ENCODE data around the gene CLSTN2.

DNA sequence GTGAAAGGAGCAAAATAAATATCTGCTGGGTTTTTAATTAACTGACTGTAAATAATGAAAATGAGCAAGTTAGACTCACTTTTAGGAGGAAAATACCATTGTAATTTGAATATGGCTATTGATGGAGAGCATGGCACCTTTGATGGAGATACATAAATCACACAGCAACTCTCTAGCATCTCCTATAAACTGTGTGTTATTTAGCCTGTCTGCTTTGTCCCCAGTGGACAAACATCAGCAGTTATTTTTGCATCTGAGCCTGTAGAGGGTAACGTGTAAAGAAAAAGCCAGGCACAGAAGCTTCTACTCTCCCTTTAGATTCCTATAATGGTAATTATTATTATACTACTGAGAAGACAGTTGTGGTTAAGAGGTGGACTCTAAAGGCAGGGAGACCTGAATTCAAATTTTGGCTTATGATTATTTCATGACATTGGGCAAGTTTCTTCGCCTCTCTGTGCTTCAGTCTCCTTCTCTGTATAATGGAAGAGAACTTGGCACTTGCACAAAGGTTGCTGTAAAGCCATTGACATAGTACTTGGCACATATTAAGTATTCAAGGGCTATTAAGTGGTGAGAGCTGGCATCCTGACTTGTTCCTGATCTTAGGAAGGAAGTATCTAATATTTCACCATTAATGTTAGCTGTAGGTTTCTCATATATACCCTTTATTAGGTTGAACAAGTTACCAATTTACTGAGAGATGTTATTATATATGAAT is 453.4 kb downstream of the CLSTN2 start:
- TF ChIP-seq, protein P1, sequence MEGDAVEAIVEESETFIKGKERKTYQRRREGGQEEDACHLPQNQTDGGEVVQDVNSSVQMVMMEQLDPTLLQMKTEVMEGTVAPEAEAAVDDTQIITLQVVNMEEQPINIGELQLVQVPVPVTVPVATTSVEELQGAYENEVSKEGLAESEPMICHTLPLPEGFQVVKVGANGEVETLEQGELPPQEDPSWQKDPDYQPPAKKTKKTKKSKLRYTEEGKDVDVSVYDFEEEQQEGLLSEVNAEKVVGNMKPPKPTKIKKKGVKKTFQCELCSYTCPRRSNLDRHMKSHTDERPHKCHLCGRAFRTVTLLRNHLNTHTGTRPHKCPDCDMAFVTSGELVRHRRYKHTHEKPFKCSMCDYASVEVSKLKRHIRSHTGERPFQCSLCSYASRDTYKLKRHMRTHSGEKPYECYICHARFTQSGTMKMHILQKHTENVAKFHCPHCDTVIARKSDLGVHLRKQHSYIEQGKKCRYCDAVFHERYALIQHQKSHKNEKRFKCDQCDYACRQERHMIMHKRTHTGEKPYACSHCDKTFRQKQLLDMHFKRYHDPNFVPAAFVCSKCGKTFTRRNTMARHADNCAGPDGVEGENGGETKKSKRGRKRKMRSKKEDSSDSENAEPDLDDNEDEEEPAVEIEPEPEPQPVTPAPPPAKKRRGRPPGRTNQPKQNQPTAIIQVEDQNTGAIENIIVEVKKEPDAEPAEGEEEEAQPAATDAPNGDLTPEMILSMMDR (IDR thresholded peaks at IDR 0.05), result no peak
- TF ChIP-seq POLR2A (IDR thresholded peaks at IDR 0.05), result no peak
